Esophagus squamous epithelium (tissue), 5 donors: ENCODE measurements around the gene ULBP3. TPM values are rescaled to one million over a fixed set of nuclear protein-coding genes. Genes with fewer than 3 reads are reported as not detected.

Source experiments
- DNase-seq: peaks from one replicate; lab custom pipeline; 2025; lab: John Stamatoyannopoulos, UW
- H3K27ac ChIP-seq, 4 donors: fragments of 200-600 bp; sonication (generic); one replicate each; pipeline ENCODE4 v1.5.1; 2016 to 2019; ENCODE audit warnings: mild to moderate bottlenecking in 1 of 4
- H3K27me3 ChIP-seq, 4 donors: fragments of 200-600 bp; sonication (generic); 1 replicate in 3 of 4; 2 replicates in 1 of 4; pipeline versions ENCODE4 v1.5.1 to v1.6.0; 2017 to 2021; ENCODE audit warnings: antibody characterized with exemption in 1 of 4
- H3K36me3 ChIP-seq, 3 donors: fragments of 200-600 bp; sonication (generic); one replicate each; pipeline ENCODE4 v1.5.1; 2016 to 2019
- H3K4me1 ChIP-seq, 3 donors: fragments of 200-600 bp; sonication (generic); one replicate each; pipeline ENCODE4 v1.5.1; 2017 to 2019
- H3K4me3 ChIP-seq, 4 donors: fragments of 200-600 bp; sonication (generic); 1 replicate in 3 of 4; 2 replicates in 1 of 4; pipeline ENCODE4 v1.5.1; 2016 to 2019; ENCODE audit warnings: mild to moderate bottlenecking in 2 of 4, moderate library complexity in 1 of 4
- H3K9me3 ChIP-seq, 3 donors: fragments of 200-600 bp; sonication (generic); one replicate each; pipeline ENCODE4 v1.5.1; 2016 to 2019
- POLR2A ChIP-seq, 4 donors: fragments of 450-650 bp; IDR thresholded peaks; one replicate each; pipeline ENCODE4 v1.6.1; 2017; ENCODE audit warnings: antibody characterized with exemption in 4 of 4, mild to moderate bottlenecking in 4 of 4, moderate library complexity in 3 of 4
- WGBS, 2 donors: methylation state at CpG; one replicate each; pipeline ENCODE4 v1.1.5; 2018; 5-methylcytosine and 5-hydroxymethylcytosine counted together
- intact Hi-C: fragments of 100-400 bp; cut with DNase I; formaldehyde crosslinking; loops from one replicate; pipeline ENCODE4 v1.15.0; 2022
- total RNA-seq, 4 donors: library from RNA; depleted of rRNA; stranded (reverse); fragments of >200 nt; gene quantifications; one replicate each; pipeline ENCODE4 v1.1.0, GENCODE V29; 2016
- TF ChIP-seq, protein P1 (sequence below), 6 experiments: fragments of 450-650 bp in 4 of 6; fragments of 200-600 bp in 2 of 6; sonication (generic) in 2 of 6; IDR thresholded peaks; one replicate each; pipeline ENCODE4 v1.5.1; 2016 to 2019; ENCODE audit warnings: antibody characterized with exemption in 6 of 6, mild to moderate bottlenecking in 4 of 6, moderate library complexity in 4 of 6
- donor health status: DM: yes; HTN: yes; CAD: no.

Gene ULBP3
- total RNA-seq, 4 donors from 2014 or later: 2.1 to 5.0 (median 3.3) TPM

DNA sequence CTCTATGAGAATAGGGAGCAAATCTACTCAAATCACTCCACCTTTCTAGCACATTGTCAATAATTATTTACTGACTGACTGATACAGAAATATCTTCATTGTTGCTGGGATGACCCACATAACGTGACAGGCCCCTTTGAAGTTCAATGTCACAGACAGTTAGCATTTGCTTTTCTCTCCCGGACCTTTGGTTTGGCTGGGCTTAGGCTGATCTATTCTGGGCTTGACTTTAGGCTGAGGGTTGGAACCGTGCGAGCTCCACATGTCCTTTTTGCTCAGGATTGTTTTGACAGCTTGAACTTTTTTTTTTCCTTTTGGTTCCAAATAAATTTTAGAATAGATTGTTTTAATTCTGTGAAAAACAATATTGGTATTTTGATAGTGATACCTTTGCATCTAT is 12.0 kb downstream of the ULBP3 start:
- Histone ChIP-seq H3K36me3 (no peaks in the 10 kb centered on the region), H3K4me3 (no peak overlapping the region), H3K9me3 (no peaks in the 10 kb centered on the region), H3K27me3 (peaks cover 0 to 57% (median 0%) of the 10 kb centered on the region in 4 donors), H3K4me1 (no peaks in the 10 kb centered on the region), H3K27ac (no peak overlapping the region)
- TF ChIP-seq POLR2A (IDR thresholded peaks at IDR 0.05): no peak
- TF ChIP-seq, protein P1, sequence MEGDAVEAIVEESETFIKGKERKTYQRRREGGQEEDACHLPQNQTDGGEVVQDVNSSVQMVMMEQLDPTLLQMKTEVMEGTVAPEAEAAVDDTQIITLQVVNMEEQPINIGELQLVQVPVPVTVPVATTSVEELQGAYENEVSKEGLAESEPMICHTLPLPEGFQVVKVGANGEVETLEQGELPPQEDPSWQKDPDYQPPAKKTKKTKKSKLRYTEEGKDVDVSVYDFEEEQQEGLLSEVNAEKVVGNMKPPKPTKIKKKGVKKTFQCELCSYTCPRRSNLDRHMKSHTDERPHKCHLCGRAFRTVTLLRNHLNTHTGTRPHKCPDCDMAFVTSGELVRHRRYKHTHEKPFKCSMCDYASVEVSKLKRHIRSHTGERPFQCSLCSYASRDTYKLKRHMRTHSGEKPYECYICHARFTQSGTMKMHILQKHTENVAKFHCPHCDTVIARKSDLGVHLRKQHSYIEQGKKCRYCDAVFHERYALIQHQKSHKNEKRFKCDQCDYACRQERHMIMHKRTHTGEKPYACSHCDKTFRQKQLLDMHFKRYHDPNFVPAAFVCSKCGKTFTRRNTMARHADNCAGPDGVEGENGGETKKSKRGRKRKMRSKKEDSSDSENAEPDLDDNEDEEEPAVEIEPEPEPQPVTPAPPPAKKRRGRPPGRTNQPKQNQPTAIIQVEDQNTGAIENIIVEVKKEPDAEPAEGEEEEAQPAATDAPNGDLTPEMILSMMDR (IDR thresholded peaks at IDR 0.05): no peak
- DNase-seq: no peak
- WGBS, 2 donors: 54 to 59% methylated on average over 4 of the region's 4 CpGs
- intact Hi-C loops: no loop called here

DNA sequence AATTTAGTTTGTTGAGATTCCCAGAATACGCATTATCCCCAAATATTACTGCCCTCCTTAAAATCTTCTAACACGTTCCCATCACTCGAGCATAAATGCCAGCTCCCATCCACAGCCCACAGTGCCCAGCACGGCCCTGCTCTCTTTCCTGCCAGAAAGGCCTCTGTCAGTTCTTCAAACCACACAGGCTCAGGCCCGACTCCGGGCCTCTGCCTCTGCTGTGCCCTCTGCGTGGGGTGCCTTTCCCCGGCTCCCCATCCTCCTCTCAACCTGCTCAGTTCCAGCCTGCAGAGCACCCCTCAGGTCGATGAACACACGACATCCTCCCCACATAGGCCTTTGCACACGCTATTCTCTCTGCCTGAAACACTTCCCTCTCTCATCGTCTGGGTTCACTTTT is 12.8 kb downstream of the ULBP3 start:
- Histone ChIP-seq H3K9me3 (no peaks in the 10 kb centered on the region), H3K36me3 (no peaks in the 10 kb centered on the region), H3K27me3 (peaks cover 0 to 65% (median 0%) of the 10 kb centered on the region in 4 donors), H3K27ac (no peak overlapping the region), H3K4me3 (no peak overlapping the region), H3K4me1 (no peaks in the 10 kb centered on the region)
- TF ChIP-seq, protein P1 (IDR thresholded peaks at IDR 0.05): no peak
- no peak for TF ChIP-seq POLR2A (IDR thresholded peaks at IDR 0.05)
- DNase-seq: no peak
- WGBS, 2 donors: 77 to 87% methylated on average over 12 of the region's 12 CpGs
- intact Hi-C loops: no loop called here

DNA sequence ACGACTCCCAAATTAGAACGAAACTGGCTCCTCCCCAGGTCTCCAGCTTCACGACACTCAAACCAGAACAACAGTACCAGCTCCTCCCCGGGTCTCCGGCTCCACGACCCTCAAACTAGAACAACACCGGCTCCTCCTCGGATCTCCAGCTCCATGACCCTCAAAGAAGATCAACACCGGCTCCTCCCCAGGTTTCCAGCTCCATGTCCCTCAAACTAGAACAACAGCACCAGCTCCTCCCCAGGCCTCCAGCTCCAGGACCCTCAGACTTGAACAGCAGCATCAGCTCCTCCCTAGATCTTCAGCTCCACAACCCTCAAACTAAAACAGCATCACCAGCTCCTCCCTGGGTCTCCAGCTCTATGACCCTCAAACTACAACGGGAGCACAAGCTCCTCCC is 13.8 kb downstream of the ULBP3 start:
- Histone ChIP-seq H3K27ac (no peak overlapping the region), H3K9me3 (no peaks in the 10 kb centered on the region), H3K4me3 (no peak overlapping the region), H3K4me1 (no peaks in the 10 kb centered on the region), H3K36me3 (no peaks in the 10 kb centered on the region), H3K27me3 (peaks cover 0 to 74% (median 0%) of the 10 kb centered on the region in 4 donors)
- 82 to 87% methylated on average over 9 of the region's 10 CpGs for WGBS, 2 donors
- intact Hi-C loops: no loop called here
- no peak for DNase-seq
- no peak for TF ChIP-seq POLR2A (IDR thresholded peaks at IDR 0.05)
- TF ChIP-seq, protein P1 (IDR thresholded peaks at IDR 0.05): no peak

DNA sequence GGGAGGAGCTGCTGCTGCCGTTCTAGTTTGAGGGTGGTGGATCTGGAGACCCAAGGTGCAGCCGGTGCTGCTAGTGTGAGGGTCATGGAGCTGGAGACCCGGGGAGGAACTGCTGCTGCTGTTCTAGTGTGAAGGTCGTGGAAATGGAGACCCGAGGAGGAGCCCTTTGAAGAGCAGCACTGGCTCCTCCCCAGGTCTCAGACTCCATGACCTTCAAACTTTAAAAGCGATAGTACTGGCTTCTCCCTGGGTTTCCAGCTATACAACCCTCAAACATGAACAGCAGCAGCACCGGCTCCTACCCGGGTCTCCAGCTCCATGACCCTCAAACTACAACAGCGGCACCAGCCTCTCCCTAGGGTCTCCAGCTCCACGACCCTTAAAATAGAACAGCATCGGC is 15.5 kb downstream of the ULBP3 start:
- H3K36me3 ChIP-seq: no peaks in the 10 kb centered on the region
- DNase-seq: no peak
- no peaks in the 10 kb centered on the region for H3K9me3 ChIP-seq
- no peaks in the 10 kb centered on the region for H3K4me1 ChIP-seq
- peaks cover 0 to 75% (median 0%) of the 10 kb centered on the region in 4 donors for H3K27me3 ChIP-seq
- TF ChIP-seq POLR2A (IDR thresholded peaks at IDR 0.05): no peak
- no peak overlapping the region for H3K4me3 ChIP-seq
- 80 to 91% methylated on average over 4 to 5 of the region's 11 CpGs for WGBS, 2 donors
- H3K27ac ChIP-seq: no peak overlapping the region
- intact Hi-C loops: no loop called here

DNA sequence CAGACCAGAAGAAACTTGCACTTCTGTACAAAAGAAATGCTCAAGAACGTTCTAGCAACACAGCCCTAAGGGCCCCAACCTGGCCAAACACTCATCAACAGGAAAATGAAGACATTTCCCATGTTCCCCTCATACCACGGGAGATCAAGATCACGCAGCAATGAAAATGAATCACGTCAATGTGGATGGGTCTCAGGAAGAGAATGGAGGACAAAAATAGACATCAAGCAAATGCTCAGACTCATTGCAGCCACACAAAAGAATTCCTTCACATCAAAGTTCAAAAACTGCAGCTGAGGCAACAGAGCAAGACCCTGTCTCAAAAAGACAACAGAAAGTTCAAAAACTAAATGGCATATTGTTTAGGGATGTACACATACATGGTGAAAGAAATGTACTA is 18.1 kb downstream of the ULBP3 start:
- no peak overlapping the region for H3K27ac ChIP-seq
- H3K36me3 ChIP-seq: no peaks in the 10 kb centered on the region
- peaks cover 0 to 75% (median 0%) of the 10 kb centered on the region in 4 donors for H3K27me3 ChIP-seq
- TF ChIP-seq, protein P1 (IDR thresholded peaks at IDR 0.05): no peak
- no peak for TF ChIP-seq POLR2A (IDR thresholded peaks at IDR 0.05)
- intact Hi-C loops: no loop called here
- H3K9me3 ChIP-seq: no peaks in the 10 kb centered on the region
- DNase-seq: no peak
- no peak overlapping the region for H3K4me3 ChIP-seq
- no peaks in the 10 kb centered on the region for H3K4me1 ChIP-seq
- 41 to 57% methylated on average over 4 of the region's 4 CpGs for WGBS, 2 donors

DNA sequence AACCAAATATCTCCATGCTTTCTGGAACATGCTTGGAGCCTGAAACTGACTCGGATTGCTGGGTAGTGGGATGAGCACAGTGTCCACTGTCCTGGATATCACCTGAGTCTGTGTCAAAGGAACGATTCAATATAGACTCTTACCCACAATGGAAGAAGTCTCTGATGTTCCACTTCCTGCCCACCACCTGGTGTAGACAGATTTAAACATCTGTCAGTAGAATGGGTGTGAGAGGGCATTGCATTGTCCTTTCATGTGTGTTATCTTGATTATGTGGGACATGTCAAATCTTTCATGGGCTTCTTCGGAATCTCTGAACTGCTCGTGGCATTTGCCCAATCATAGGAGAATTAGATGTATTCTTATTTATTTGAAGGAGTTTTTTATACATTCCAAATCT is 20.8 kb downstream of the ULBP3 start:
- Histone ChIP-seq H3K27ac (no peak overlapping the region), H3K4me1 (no peaks in the 10 kb centered on the region), H3K36me3 (no peaks in the 10 kb centered on the region), H3K27me3 (peaks cover 0 to 67% (median 0%) of the 10 kb centered on the region in 4 donors), H3K9me3 (no peaks in the 10 kb centered on the region), H3K4me3 (no peak overlapping the region)
- no peak for DNase-seq
- 69 to 78% methylated on average over 4 of the region's 4 CpGs for WGBS, 2 donors
- TF ChIP-seq POLR2A (IDR thresholded peaks at IDR 0.05): no peak
- TF ChIP-seq, protein P1 (IDR thresholded peaks at IDR 0.05): no peak
- intact Hi-C loops: no loop called here
